Activated CD8-positive, alpha-beta memory T cell treated with anti-CD3 and anti-CD28 coated beads for 24 hours (primary cell): ENCODE measurements around the gene POC1A.
"Not testable (repeated sequence)": the region's sequence is repeated elsewhere in the genome, so short reads cannot be mapped to it uniquely, and the experiment has no call there.

Source experiments
- DNase-seq: peaks from one replicate; pipeline ENCODE4 v3.0.0-alpha.2; 2020

POC1A gene

GRCh38 chr3:52061121-52061910 is 92.9 kb downstream of the POC1A start:
- no peak for DNase-seq

GRCh38 chr3:52059781-52060180 is 94.4 kb downstream of the POC1A start:
- no peak for DNase-seq

GRCh38 chr3:52057812-52058495 is 96.3 kb downstream of the POC1A start:
- DNase-seq = no peak

GRCh38 chr3:52056968-52057811 is 97.0 kb downstream of the POC1A start:
- peak; percentile 99 for DNase-seq

- DNase-seq = peak; percentile 86
These were observed 97.7 kb downstream of the POC1A start, which contains the start of gene DUSP7 for GRCh38 chr3:52056521-52056967. Gene DUSP7, minus strand, starts transcription at chr3:52056571. Its CDS starts 205 bp downstream, at chr3:52056366.

GRCh38 chr3:52055537-52056351 is 98.5 kb downstream of the POC1A start:
- peak; percentile 82 for DNase-seq

GRCh38 chr3:52054661-52055511 is 99.3 kb downstream of the POC1A start:
- peak; percentile 70 for DNase-seq

- peak; percentile 73 for DNase-seq
These were observed 100.6 kb downstream of the POC1A start for GRCh38 chr3:52053307-52054304.

- DNase-seq = peak; percentile 65
These were observed 101.4 kb downstream of the POC1A start for GRCh38 chr3:52052831-52053306.

GRCh38 chr3:52051444-52051843 is 102.8 kb downstream of the POC1A start:
- no peak for DNase-seq

- DNase-seq = no peak
These were observed 103.7 kb downstream of the POC1A start for GRCh38 chr3:52050571-52050970.

- DNase-seq = no peak
These were observed 104.7 kb downstream of the POC1A start for GRCh38 chr3:52049503-52049902.

GRCh38 chr3:52047295-52047960 is 106.8 kb downstream of the POC1A start:
- no peak for DNase-seq

- no peak for DNase-seq
These were observed 107.4 kb downstream of the POC1A start for GRCh38 chr3:52046902-52047239.

- no peak for DNase-seq
These were observed 107.9 kb downstream of the POC1A start for GRCh38 chr3:52046186-52046901.

- no peak for DNase-seq
These were observed 109.2 kb downstream of the POC1A start for GRCh38 chr3:52044869-52045619.

- DNase-seq = no peak
These were observed 110.5 kb downstream of the POC1A start for GRCh38 chr3:52043750-52044149.

- DNase-seq = not testable (repeated sequence)
These were observed 111.2 kb downstream of the POC1A start for GRCh38 chr3:52043039-52043438.
